ENCODE results near the gene RDM1. TPM values are rescaled to one million over a fixed set of nuclear protein-coding genes. Genes with fewer than 3 reads are reported as not detected.
"Not testable (repeated sequence)": the region's sequence is repeated elsewhere in the genome, so short reads cannot be mapped to it uniquely, and the experiment has no call there.

RDM1 gene
- total RNA-seq, 4 donors from 2014 or later = not detected

DNA sequence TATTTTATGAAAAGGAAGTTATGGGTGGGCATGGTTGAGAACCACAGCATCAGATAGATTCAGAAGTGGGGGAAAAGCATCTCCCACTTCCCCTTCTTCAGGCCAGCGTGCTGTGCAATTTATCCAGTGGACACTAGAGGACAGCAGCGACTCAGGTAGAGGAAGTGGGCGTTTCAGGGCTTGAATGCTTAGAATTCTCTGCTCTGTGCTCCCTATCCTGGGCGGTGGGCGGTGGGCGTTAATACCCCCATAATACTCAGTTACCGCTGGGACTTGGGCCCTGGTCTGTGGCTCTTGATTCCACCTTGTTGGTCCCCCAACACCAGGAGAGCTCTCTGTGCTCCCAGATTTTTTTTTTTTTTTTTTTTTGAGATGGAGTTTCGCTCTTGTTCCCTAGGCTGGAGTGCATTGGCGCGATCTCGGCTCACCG, 16.6 kb upstream of the RDM1 start:
- WGBS = 37% methylated on average over 12 of the region's 12 CpGs
- H3K4me3 ChIP-seq = no peak overlapping the region
- DNase-seq (ENCODE audit: low spot score in 2 of 2) = no peak

DNA sequence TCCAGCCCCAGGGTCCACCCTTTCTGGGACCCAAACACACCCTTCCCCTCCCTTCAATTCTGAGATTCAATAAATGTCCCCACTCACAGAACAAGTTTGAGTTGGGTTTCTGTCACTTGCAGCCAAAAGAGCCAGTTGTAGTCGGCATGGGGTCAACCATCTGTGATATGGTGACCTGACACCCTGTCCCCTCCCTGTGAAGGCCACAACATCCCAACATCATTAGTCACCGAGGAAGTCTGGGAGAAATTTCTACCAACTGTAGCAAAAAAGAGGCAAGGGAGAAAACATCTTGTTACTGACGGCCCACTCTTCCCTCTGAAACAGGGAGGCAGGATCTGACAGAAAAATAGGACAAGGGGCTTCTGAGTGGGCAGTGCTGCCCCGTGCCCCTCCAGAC, 13.6 kb upstream of the RDM1 start:
- no peaks in the 10 kb centered on the region for H3K4me1 ChIP-seq
- no peak for DNase-seq (ENCODE audit: low spot score in 2 of 2)
- no peaks in the 10 kb centered on the region for H3K36me3 ChIP-seq
- peaks cover 12% of the 10 kb centered on the region for H3K27me3 ChIP-seq
- H3K9me3 ChIP-seq = no peaks in the 10 kb centered on the region
- TF ChIP-seq EP300 (IDR thresholded peaks at IDR 0.05) (no peak), POLR2AphosphoS5 (IDR thresholded peaks at IDR 0.05) (no peak), POLR2A (IDR thresholded peaks at IDR 0.05) (no peak)
- TF ChIP-seq, protein P1, sequence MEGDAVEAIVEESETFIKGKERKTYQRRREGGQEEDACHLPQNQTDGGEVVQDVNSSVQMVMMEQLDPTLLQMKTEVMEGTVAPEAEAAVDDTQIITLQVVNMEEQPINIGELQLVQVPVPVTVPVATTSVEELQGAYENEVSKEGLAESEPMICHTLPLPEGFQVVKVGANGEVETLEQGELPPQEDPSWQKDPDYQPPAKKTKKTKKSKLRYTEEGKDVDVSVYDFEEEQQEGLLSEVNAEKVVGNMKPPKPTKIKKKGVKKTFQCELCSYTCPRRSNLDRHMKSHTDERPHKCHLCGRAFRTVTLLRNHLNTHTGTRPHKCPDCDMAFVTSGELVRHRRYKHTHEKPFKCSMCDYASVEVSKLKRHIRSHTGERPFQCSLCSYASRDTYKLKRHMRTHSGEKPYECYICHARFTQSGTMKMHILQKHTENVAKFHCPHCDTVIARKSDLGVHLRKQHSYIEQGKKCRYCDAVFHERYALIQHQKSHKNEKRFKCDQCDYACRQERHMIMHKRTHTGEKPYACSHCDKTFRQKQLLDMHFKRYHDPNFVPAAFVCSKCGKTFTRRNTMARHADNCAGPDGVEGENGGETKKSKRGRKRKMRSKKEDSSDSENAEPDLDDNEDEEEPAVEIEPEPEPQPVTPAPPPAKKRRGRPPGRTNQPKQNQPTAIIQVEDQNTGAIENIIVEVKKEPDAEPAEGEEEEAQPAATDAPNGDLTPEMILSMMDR (IDR thresholded peaks at IDR 0.05) = no peak
- no peak overlapping the region for H3K4me3 ChIP-seq
- H3K27ac ChIP-seq = no peak overlapping the region
- 83% methylated on average over 4 of the region's 4 CpGs for WGBS

More for the DNA sequence above, 16.6 kb upstream of the RDM1 start:
- no peak overlapping the region for H3K27ac ChIP-seq
- no peak for TF ChIP-seq EP300 (IDR thresholded peaks at IDR 0.05)
- TF ChIP-seq POLR2A (IDR thresholded peaks at IDR 0.05) = no peak
- TF ChIP-seq, protein P1 (IDR thresholded peaks at IDR 0.05) = peak; percentile 11 to 68
- no peak for TF ChIP-seq POLR2AphosphoS5 (IDR thresholded peaks at IDR 0.05)
- no peaks in the 10 kb centered on the region for H3K9me3 ChIP-seq
- no peaks in the 10 kb centered on the region for H3K36me3 ChIP-seq
- no peaks in the 10 kb centered on the region for H3K4me1 ChIP-seq
- peaks cover 12% of the 10 kb centered on the region for H3K27me3 ChIP-seq

DNA sequence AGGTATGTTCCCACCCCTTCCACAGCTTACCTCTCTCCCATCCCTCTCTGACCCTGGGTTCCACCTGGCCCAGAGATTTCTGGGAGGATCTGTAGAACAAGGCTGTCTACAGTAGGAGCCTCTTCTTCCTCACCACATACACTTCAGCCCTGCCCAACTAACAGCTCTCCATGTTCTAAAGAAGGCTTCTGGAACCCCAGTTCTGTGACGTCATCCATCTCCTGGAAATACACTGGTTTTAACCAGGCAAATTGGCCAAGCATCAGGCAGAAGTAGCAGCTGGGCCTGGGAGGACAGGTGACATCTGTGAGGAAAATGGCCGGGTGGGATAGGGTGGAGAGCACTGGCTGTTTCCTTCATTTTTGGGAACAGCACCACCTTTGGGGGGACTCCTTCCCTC, 13.0 kb upstream of the RDM1 start, which contains the start of gene LYZL6:
Gene LYZL6, minus strand, starts transcription at position 177 of the 400 bp plus-strand sequence. CDS start 4,357 bp downstream, outside the sequence.
- no peaks in the 10 kb centered on the region for H3K9me3 ChIP-seq
- 48% methylated on average over 2 of the region's 2 CpGs for WGBS
- no peak for DNase-seq (ENCODE audit: low spot score in 2 of 2)

DNA sequence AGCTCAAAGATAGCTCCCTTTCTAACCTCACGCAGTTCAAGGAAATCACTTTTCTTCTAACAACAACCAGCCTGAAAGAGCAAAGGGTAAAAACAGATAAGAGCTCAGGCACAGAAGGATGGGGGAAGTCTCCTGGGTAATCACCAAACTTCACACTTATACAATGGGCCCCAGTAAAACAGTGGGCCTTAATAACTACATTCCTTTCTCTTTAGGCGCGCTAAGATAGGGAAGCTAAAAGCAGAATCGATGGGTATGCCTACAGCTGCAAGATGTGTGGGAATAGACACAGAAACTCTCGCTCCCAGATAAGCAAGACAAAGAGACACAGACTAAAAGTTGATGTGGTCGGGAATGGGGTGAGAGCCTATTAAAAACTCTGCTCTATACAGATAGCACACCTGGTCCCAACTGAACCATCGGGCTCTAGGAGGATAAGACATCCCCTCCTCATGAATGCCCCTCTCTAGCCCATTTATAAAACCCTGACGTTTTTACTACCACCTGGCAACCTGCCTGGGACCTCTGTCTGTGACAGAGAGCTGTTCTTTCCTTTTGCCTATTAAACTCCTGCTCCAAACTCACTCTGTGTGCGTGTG, 12.1 kb upstream of the RDM1 start:
- Histone ChIP-seq H3K9me3 (no peaks in the 10 kb centered on the region), H3K36me3 (no peaks in the 10 kb centered on the region), H3K27ac (no peak overlapping the region), H3K27me3 (peaks cover 12% of the 10 kb centered on the region), H3K4me1 (no peaks in the 10 kb centered on the region), H3K4me3 (no peak overlapping the region)
- no peak for DNase-seq (ENCODE audit: low spot score in 2 of 2)
- WGBS = 57% methylated on average over 9 of the region's 9 CpGs
- TF ChIP-seq EP300 (IDR thresholded peaks at IDR 0.05) (no peak), POLR2A (IDR thresholded peaks at IDR 0.05) (no peak), POLR2AphosphoS5 (IDR thresholded peaks at IDR 0.05) (no peak)
- TF ChIP-seq, protein P1 (IDR thresholded peaks at IDR 0.05) = no peak

More for the DNA sequence above, 13.0 kb upstream of the RDM1 start, which contains the start of gene LYZL6:
- H3K36me3 ChIP-seq = no peaks in the 10 kb centered on the region
- peaks cover 12% of the 10 kb centered on the region for H3K27me3 ChIP-seq
- no peak within 1 kb of the TSS for H3K4me3 ChIP-seq
- no peak for TF ChIP-seq POLR2A (IDR thresholded peaks at IDR 0.05)
- TF ChIP-seq, protein P1 (IDR thresholded peaks at IDR 0.05) = no peak
- no peak for TF ChIP-seq POLR2AphosphoS5 (IDR thresholded peaks at IDR 0.05)
- TF ChIP-seq EP300 (IDR thresholded peaks at IDR 0.05) = no peak
- no peaks in the 10 kb centered on the region for H3K4me1 ChIP-seq
- no peak within 1 kb of the TSS for H3K27ac ChIP-seq

DNA sequence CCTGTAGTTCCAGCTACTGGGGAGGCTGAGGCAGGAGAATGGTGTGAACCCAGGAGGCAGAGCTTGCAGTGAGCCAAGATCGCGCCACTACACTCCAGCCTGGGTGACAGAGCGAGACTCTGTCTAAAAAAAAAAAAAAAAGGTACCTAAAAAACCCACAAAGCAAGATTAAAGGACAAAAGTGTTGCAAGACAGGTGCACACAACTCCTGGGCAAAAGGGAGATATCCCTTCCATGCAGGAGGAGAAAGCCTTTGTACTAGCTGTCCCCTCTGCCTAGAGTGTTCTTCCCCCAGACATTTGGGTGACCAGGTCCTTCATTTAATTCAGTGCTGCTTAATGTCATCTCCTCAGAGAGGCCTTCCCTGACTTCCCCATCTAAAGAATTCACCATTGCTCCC, 7.9 kb upstream of the RDM1 start:
- H3K4me3 ChIP-seq; H3K27me3 ChIP-seq; H3K27ac ChIP-seq; H3K4me1 ChIP-seq; H3K9me3 ChIP-seq; H3K36me3 ChIP-seq; DNase-seq (ENCODE audit: low spot score in 2 of 2): not testable (repeated sequence)
- whole genome bisulfite sequencing = 96% methylated on average over 3 of the region's 3 CpGs

All from suprapubic skin (tissue), 4 donors.